Activated CD8-positive, alpha-beta memory T cell treated with anti-CD3 and anti-CD28 coated beads, Interleukin-2, amount 10 ng/mL, durations not matched to agents 7 days and 5 days (primary cell): Measurements from ENCODE around the gene VPS16. TPM values are rescaled to one million over a fixed set of nuclear protein-coding genes. Genes with fewer than 3 reads are reported as not detected.
"Not testable (repeated sequence)": the region's sequence is repeated elsewhere in the genome, so short reads cannot be mapped to it uniquely, and the experiment has no call there.

Experiments used
- ATAC-seq: fragments of 150-1000 bp; cut with Tn5 transposase; one replicate; pipeline ENCODE4 v1.10.0; 2021; ENCODE audit warnings: moderate library complexity
- CTCF ChIA-PET: fragments of 350-600 bp; sonication (Branson Sonifier 250); formaldehyde crosslinking; loops from one replicate; lab custom pipeline; 2021; ENCODE audit warnings: antibody characterized with exemption; lab: Charles Lee
- DNase-seq: peaks from one replicate; pipeline ENCODE4 v3.0.0-alpha.2; 2020
- H3K27ac Mint-ChIP-seq: one replicate; pipeline ENCODE4 v1.8.0; 2021; ENCODE audit warnings: mild to moderate bottlenecking, mixed read lengths
- H3K27me3 Mint-ChIP-seq: one replicate; pipeline ENCODE4 v1.8.0; 2021; ENCODE audit warnings: mixed read lengths
- H3K36me3 Mint-ChIP-seq: one replicate; pipeline ENCODE4 v1.8.0; 2021; ENCODE audit warnings: mild to moderate bottlenecking, mixed read lengths
- H3K4me1 Mint-ChIP-seq: one replicate; pipeline ENCODE4 v1.8.0; 2021; ENCODE audit warnings: mixed read lengths
- H3K4me3 Mint-ChIP-seq: one replicate; pipeline ENCODE4 v1.8.0; 2021; ENCODE audit warnings: mild to moderate bottlenecking, moderate library complexity, mixed read lengths
- H3K9me3 Mint-ChIP-seq: one replicate; pipeline ENCODE4 v1.8.0; 2022; ENCODE audit warnings: low read depth, mixed read lengths
- total RNA-seq, 2 experiments: library from RNA; stranded (reverse); gene quantifications; one replicate each; pipeline ENCODE4 v1.2.3, GENCODE V29; 2021

VPS16 gene
- total RNA-seq, 2 experiments from 2014 or later: 49.2 to 64.9 TPM

- Mint-ChIP-seq H3K27me3 (no peaks in the 10 kb centered on the region), H3K4me3 (no peak overlapping the region), H3K4me1 (peaks cover 48% of the 10 kb centered on the region), H3K36me3 (peaks cover 37% of the 10 kb centered on the region), H3K9me3 (no peaks in the 10 kb centered on the region), H3K27ac (no peak overlapping the region)
- no peak for ATAC-seq
- no peak for DNase-seq
- CTCF ChIA-PET: no interaction called here
Measured at GRCh38 chr20:2888224-2888955, 47.8 kb downstream of the VPS16 start.

DNA sequence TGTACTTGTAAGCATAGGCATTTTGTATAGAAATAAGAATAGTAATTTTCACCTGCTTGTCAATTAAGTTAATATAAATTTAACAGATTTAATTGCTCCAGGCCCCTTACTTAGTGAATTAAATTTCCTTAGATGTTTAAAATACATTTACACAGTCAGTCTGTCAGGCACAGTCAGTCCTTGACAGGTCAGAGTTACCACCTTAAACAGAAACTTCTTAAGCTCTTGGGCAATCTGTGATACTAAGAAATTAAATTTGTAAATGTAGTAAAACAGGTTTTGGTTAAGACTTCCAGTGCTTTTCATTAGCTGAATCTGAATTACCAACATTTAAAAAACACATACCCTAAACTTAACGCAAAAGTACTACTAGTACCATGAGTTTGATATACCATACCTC, 48.7 kb downstream of the VPS16 start:
- Mint-ChIP-seq H3K9me3 (peaks cover 1% of the 10 kb centered on the region), H3K4me3 (no peak overlapping the region), H3K27me3 (no peaks in the 10 kb centered on the region), H3K36me3 (peaks cover 38% of the 10 kb centered on the region), H3K4me1 (peaks cover 42% of the 10 kb centered on the region), H3K27ac (no peak overlapping the region)
- DNase-seq: no peak
- ATAC-seq: no peak
- CTCF ChIA-PET: no interaction called here

DNA sequence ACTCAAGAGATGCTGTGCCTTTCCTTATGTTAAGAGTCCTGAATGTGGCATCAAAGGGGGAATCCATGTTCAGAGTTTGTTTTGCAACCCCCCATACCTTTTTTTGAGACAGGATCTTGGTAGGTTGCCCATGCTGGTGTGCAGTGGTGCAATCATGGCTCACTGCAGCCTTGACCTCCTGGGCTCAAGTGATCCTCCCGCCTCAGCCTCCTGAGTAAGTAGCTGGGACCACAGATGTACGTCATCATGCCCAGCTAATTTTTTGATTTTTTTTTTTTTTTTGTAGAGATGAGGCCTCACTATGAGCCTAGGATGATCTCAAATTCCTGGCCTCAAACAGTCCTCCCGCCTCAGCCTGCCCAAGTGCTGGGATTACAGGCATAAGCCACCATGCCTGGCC, 49.3 kb downstream of the VPS16 start:
- ATAC-seq (no peak), DNase-seq (no peak)
- Mint-ChIP-seq H3K4me1 (peaks cover 38% of the 10 kb centered on the region), H3K27ac (no peak overlapping the region), H3K27me3 (no peaks in the 10 kb centered on the region), H3K36me3 (peaks cover 39% of the 10 kb centered on the region), H3K9me3 (peaks cover 3% of the 10 kb centered on the region), H3K4me3 (no peak overlapping the region)
- CTCF ChIA-PET: interaction anchor here (0.7 kb wide), 1 partner anchor 36 kb away, joined by 3 read pairs; no protein-coding TSS in a partner anchor

- no peaks in the 10 kb centered on the region for H3K27me3 Mint-ChIP-seq
- no peak overlapping the region for H3K27ac Mint-ChIP-seq
- no peak overlapping the region for H3K4me3 Mint-ChIP-seq
- H3K36me3 Mint-ChIP-seq: peaks cover 42% of the 10 kb centered on the region
- peaks cover 29% of the 10 kb centered on the region for H3K4me1 Mint-ChIP-seq
- ATAC-seq (no peak), DNase-seq (no peak)
- peaks cover 5% of the 10 kb centered on the region for H3K9me3 Mint-ChIP-seq
- CTCF ChIA-PET: interaction anchor here (0.6 kb wide), 1 partner anchor 1456 kb away, joined by 3 read pairs; no protein-coding TSS in a partner anchor
Measured at GRCh38 chr20:2890742-2891141, 50.2 kb downstream of the VPS16 start.

DNA sequence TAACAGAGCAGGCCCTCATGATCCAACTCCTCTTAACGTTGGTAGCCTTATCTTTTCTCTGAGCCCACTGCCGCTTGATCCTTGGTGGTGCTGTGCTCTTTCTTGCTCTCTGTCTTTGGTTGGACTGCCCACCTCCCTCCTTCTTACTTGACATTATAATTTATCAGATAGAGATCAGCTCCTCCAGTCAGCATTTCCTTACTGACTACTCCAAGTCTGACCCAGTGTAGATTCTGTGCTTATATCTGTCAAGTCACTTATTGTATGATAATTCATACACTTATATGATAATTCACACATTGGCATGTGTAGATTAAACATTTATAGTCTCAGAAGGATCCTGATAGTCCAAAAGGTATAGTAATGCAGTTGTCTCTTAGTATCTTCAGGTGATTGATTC, 50.8 kb downstream of the VPS16 start:
- H3K27ac Mint-ChIP-seq: no peak overlapping the region
- DNase-seq: no peak

GRCh38 chr20:2892376-2892775, 51.8 kb downstream of the VPS16 start:
- Mint-ChIP-seq H3K27me3 (no peaks in the 10 kb centered on the region), H3K4me1 (peaks cover 25% of the 10 kb centered on the region), H3K27ac (no peak overlapping the region), H3K4me3 (no peak overlapping the region), H3K9me3 (peaks cover 5% of the 10 kb centered on the region), H3K36me3 (peaks cover 53% of the 10 kb centered on the region)
- no peak for DNase-seq
- CTCF ChIA-PET: interaction anchor here (0.8 to 1.1 kb wide), 2 partner anchors 17 to 139 kb away, joined by 3 read pairs; no protein-coding TSS in a partner anchor
- no peak for ATAC-seq

More for the DNA sequence above, 50.8 kb downstream of the VPS16 start:
- no peaks in the 10 kb centered on the region for H3K27me3 Mint-ChIP-seq
- peaks cover 46% of the 10 kb centered on the region for H3K36me3 Mint-ChIP-seq
- no peak for ATAC-seq
- peaks cover 28% of the 10 kb centered on the region for H3K4me1 Mint-ChIP-seq
- peaks cover 5% of the 10 kb centered on the region for H3K9me3 Mint-ChIP-seq
- CTCF ChIA-PET: interaction anchor here (0.7 kb wide), 1 partner anchor 101 kb away, joined by 3 read pairs; no protein-coding TSS in a partner anchor
- H3K4me3 Mint-ChIP-seq: no peak overlapping the region

DNA sequence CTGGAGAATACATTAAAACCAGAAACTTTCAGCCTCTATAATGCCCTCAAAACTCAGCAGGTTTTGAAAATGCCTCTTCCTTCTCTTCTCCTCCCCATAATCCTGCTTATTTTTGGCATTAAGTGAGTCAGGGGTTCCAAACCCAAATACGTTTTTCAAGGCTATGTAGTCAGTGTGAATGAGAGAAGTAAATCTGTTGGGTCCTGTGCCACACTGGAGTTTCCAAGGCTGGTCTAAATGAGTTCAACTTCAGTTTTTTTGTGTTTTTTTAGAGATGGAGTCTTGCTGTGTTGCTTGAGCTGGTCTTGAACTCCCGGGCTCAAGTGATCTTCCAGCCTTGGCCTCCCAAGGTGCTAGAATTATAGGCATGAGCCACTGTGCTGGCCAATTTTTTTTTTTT, 53.7 kb downstream of the VPS16 start:
- Mint-ChIP-seq H3K27me3 (no peaks in the 10 kb centered on the region), H3K9me3 (peaks cover 5% of the 10 kb centered on the region), H3K36me3 (peaks cover 51% of the 10 kb centered on the region), H3K27ac (no peak overlapping the region), H3K4me1 (peaks cover 23% of the 10 kb centered on the region), H3K4me3 (no peak overlapping the region)
- CTCF ChIA-PET: no interaction called here
- no peak for ATAC-seq
- no peak for DNase-seq

DNA sequence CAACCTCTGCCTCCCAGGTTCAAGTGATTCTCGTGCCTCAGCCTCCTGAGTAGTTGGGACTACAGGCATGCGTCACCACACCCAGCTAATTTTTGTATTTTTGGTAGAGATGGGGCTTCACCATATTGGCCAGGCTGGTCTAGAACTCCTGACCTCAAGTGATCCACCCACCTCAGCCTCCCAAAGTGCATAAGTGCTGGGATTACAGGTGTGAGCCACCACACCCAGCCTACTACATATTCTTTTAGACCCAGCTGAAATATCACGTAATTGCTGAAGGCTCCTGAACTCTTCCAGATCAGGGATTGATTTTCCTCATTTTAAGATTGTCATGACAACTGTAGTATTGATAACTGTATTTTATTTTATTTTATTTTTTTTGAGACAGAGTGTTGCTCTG, 54.6 kb downstream of the VPS16 start:
- Mint-ChIP-seq H3K4me1 (peaks cover 27% of the 10 kb centered on the region), H3K36me3 (peaks cover 49% of the 10 kb centered on the region)
- H3K27ac Mint-ChIP-seq, CTCF ChIA-PET, H3K27me3 Mint-ChIP-seq, H3K9me3 Mint-ChIP-seq, ATAC-seq, DNase-seq, H3K4me3 Mint-ChIP-seq: not testable (repeated sequence)

DNA sequence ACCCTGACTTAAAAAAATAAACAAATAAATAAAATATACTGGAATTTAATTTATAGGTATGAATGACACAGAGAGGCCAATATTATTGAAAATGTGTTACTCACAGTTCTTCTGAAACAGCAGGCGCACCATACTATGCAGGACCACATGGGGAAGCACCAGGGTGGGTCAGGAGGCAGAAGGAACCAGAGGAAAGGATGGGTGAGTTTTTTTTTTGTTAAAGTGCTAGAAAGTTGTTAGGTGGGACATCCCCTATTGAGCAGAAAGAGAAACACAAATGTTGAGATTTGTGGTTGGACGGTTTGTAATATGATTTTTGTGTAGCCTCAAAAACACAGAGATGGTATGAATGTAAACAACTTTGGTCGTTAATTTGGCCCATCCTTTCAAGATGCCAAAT, 58.7 kb downstream of the VPS16 start:
- H3K27ac Mint-ChIP-seq: no peak overlapping the region
- no peak for ATAC-seq
- peaks cover 3% of the 10 kb centered on the region for H3K9me3 Mint-ChIP-seq
- H3K4me3 Mint-ChIP-seq: no peak overlapping the region
- DNase-seq: no peak
- peaks cover 36% of the 10 kb centered on the region for H3K36me3 Mint-ChIP-seq
- H3K4me1 Mint-ChIP-seq: peaks cover 17% of the 10 kb centered on the region
- H3K27me3 Mint-ChIP-seq: no peaks in the 10 kb centered on the region
- CTCF ChIA-PET: no interaction called here

DNA sequence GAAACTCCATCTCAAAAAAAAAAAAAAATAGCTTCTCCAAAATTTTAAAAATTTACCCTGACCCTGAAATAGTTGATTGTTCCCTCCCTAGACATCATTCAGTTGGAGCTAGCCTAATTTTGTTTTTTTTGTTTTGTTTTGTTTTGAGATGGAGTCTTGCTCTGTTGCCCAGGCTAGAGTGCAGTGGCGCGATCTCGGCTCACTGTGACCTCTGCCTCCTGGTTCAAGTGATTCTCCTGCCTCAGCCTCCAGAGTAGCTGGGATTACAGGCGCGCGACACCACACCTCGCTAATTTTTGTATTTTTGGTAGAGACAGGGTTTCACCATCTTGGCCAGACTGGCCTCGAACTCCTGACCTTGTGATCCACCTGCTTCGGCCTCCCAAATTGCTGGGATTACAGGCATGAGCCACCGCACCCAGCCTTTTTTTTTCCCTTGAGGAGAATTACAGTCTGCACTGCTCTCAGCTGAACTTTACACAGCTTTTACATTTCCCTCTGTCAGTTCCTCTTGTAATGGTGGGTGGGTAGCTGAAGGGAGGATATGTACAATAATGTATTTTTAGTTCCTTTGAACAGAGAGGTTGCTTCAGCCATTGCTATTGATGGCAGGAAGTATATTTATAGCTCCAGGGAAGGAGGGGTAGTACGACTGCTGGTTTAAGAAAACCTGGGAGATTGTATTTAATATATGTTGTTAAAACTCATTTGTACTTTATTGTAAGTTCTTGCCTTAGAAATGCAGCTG, 60.5 kb downstream of the VPS16 start:
- CTCF ChIA-PET: interaction anchor here (0.8 to 1.2 kb wide), 3 partner anchors 17 to 214 kb away, joined by 3 read pairs; no protein-coding TSS in a partner anchor
- H3K36me3 Mint-ChIP-seq: peaks cover 27% of the 10 kb centered on the region
- H3K27ac Mint-ChIP-seq: no peak overlapping the region
- H3K27me3 Mint-ChIP-seq: no peaks in the 10 kb centered on the region
- H3K4me3 Mint-ChIP-seq: no peak overlapping the region
- DNase-seq (no peak), ATAC-seq (no peak)
- H3K4me1 Mint-ChIP-seq: peaks cover 17% of the 10 kb centered on the region
- no peaks in the 10 kb centered on the region for H3K9me3 Mint-ChIP-seq

- H3K4me3 Mint-ChIP-seq: no peak overlapping the region
- no peak overlapping the region for H3K27ac Mint-ChIP-seq
- H3K27me3 Mint-ChIP-seq: no peaks in the 10 kb centered on the region
- ATAC-seq (no peak), DNase-seq (no peak)
- CTCF ChIA-PET: interaction anchor here (0.8 kb wide), 1 partner anchor 215 kb away, joined by 3 read pairs; no protein-coding TSS in a partner anchor
- peaks cover 17% of the 10 kb centered on the region for H3K4me1 Mint-ChIP-seq
- peaks cover 17% of the 10 kb centered on the region for H3K36me3 Mint-ChIP-seq
- H3K9me3 Mint-ChIP-seq: no peaks in the 10 kb centered on the region
Measured at GRCh38 chr20:2902291-2902690, 61.7 kb downstream of the VPS16 start.

DNA sequence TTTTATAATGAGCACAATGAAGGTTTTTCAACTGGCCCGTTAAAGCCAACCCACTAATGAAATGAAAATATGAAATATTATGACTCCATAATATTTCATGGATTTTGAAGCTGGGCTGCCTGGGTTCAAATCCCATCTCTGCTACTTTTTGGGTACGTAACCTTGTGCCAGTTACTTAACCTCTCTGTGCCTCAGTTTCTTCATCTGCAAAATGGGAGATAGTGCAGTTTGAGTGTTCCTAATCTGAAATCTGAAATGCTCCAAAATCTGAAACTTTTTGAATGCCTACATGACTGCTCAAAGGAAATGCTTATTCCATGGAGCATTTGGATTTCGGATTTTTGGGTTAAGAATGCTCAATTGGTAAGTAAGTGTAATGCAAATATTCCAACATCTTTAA, 62.3 kb downstream of the VPS16 start:
- Mint-ChIP-seq H3K9me3 (no peaks in the 10 kb centered on the region), H3K4me3 (no peak overlapping the region), H3K27me3 (no peaks in the 10 kb centered on the region), H3K36me3 (peaks cover 15% of the 10 kb centered on the region), H3K4me1 (peaks cover 19% of the 10 kb centered on the region), H3K27ac (no peak overlapping the region)
- ATAC-seq: no peak
- no peak for DNase-seq
- CTCF ChIA-PET: no interaction called here

GRCh38 chr20:2903686-2904085, 63.1 kb downstream of the VPS16 start:
- Mint-ChIP-seq H3K27me3 (no peaks in the 10 kb centered on the region), H3K36me3 (peaks cover 15% of the 10 kb centered on the region), H3K9me3 (no peaks in the 10 kb centered on the region), H3K4me3 (no peak overlapping the region), H3K4me1 (peaks cover 19% of the 10 kb centered on the region), H3K27ac (no peak overlapping the region)
- ATAC-seq (no peak), DNase-seq (no peak)
- CTCF ChIA-PET: no interaction called here
